ENCODE measurements around the gene DAPK2. TPM values are rescaled to one million over a fixed set of nuclear protein-coding genes. Genes with fewer than 3 reads are reported as not detected.

Gene DAPK2
- total and polyA plus RNA-seq, 2 of the 4 experiments (the other 2 are of a cell fraction), result 0.34 to 0.36 TPM

DNA sequence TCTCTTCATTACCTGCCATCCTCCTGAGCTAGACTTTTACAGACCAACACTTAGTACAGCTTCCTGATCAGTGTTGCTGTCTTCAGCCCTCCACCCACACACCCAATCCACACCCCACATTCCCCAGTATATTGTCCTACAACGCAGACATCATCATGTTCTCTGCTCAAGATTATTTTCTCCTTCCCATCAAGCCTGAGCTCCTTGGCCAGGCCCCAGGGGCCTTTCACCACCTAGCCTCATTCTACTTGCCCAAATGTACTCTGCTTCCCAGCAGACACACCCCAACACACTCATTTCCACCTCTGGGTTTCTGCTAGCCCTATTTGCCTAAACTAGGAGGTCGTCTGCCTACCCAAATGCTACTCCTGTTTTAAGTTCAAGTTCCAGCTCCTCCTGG lies 37.0 kb downstream of the DAPK2 start:
- intact Hi-C loops (cut with micrococcal nuclease) (no loop called here), dilution Hi-C loops (cut with HindIII; ENCODE audit: low sequenced_read_pairs, unreplicated experiment) (no loop called here), in situ Hi-C loops (cut with MboI; ENCODE audit: low sequenced_read_pairs) (no loop called here)
- no peak overlapping the region for H3K4me2 ChIP-seq (ENCODE audit: low read depth, low read length)
- no peak overlapping the region for H3K4me3 ChIP-seq (ENCODE audit: insufficient read depth, low read depth, low read length)
- H3K36me3 ChIP-seq (ENCODE audit: control insufficient read depth, insufficient read depth, low read length), result no peaks in the 10 kb centered on the region
- DNase-seq (no peak), ATAC-seq (ENCODE audit: low read depth) (no peak)
- no peak for TF ChIP-seq RAD21 (IDR thresholded peaks at IDR 0.05; ENCODE audit: low read length)
- TF ChIP-seq, protein P1, sequence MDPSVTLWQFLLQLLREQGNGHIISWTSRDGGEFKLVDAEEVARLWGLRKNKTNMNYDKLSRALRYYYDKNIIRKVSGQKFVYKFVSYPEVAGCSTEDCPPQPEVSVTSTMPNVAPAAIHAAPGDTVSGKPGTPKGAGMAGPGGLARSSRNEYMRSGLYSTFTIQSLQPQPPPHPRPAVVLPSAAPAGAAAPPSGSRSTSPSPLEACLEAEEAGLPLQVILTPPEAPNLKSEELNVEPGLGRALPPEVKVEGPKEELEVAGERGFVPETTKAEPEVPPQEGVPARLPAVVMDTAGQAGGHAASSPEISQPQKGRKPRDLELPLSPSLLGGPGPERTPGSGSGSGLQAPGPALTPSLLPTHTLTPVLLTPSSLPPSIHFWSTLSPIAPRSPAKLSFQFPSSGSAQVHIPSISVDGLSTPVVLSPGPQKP (IDR thresholded peaks at IDR 0.05; ENCODE audit: borderline replicate concordance, low read depth, low read length), result no peak
- H2BK15ac ChIP-seq (ENCODE audit: low read depth, low read length), result no peak overlapping the region
- H3K4me1 ChIP-seq (ENCODE audit: control insufficient read depth, insufficient read depth, low read length), result peaks cover 2% of the 10 kb centered on the region; the same call in 1 of the 2 replicates
- CTCF ChIA-PET, result interaction anchor here (0.6 kb wide), 1 partner anchor 9 kb away, joined by 5 read pairs; no protein-coding TSS in a partner anchor
- no peak overlapping the region for H2AK5ac ChIP-seq (ENCODE audit: low read depth, low read length)
- no peak overlapping the region for H3K56ac ChIP-seq (ENCODE audit: extremely low read depth, insufficient read depth, low read length)
- no TSS peak for BruUV-seq (replicated peaks)
- no peak overlapping the region for H4K5ac ChIP-seq (ENCODE audit: low read depth, low read length)
- no peaks in the 10 kb centered on the region for H3K79me1 ChIP-seq (ENCODE audit: low read depth in 1 of 2, low read length in 2 of 2)
- 83% methylated on average over 1 of the region's 2 CpGs; no CpG with 5 or more reads in 1 of the 2 experiments for WGBS, 2 experiments (ENCODE audit: extremely low coverage in 2 of 2, insufficient read length in 1 of 2)
- H2BK120ac ChIP-seq (ENCODE audit: low read depth, low read length), result no peak overlapping the region
- no peak overlapping the region for H3K27ac ChIP-seq (ENCODE audit: insufficient read depth, low read length)
- H2BK20ac ChIP-seq (ENCODE audit: low read depth, low read length), result no peak overlapping the region
- H3K27me3 ChIP-seq (ENCODE audit: control insufficient read depth, insufficient read depth, low read length), result peaks cover 30% of the 10 kb centered on the region
- H3K4ac ChIP-seq (ENCODE audit: low read depth, low read length), result no peak overlapping the region
- H4K8ac ChIP-seq (ENCODE audit: low read depth in 2 of 2, low read length in 2 of 2), result no peak overlapping the region
- no peak overlapping the region for H2BK5ac ChIP-seq (ENCODE audit: low read depth, low read length, poor library complexity, severe bottlenecking)
- H4K20me1 ChIP-seq (ENCODE audit: insufficient read depth, low read length), result no peaks in the 10 kb centered on the region
- no peak overlapping the region for H3K23ac ChIP-seq (ENCODE audit: low read depth, low read length)
- no peak overlapping the region for H2AK9ac ChIP-seq (replicated peaks; ENCODE audit: low read depth, low read length, poor library complexity)
- no peaks in the 10 kb centered on the region for H3K9me3 ChIP-seq (ENCODE audit: control insufficient read depth, insufficient read depth, low read length)
- no peaks in the 10 kb centered on the region; the same call in 1 of the 2 replicates for H3K9me1 ChIP-seq (ENCODE audit: insufficient read depth, low read length)
- POLR2A ChIA-PET (ENCODE audit: unreplicated experiment), result no interaction called here
- no peak overlapping the region for H2AFZ ChIP-seq (replicated peaks; ENCODE audit: low read length, poor library complexity)
- H3K14ac ChIP-seq (replicated peaks; ENCODE audit: low read depth, low read length), result no peak overlapping the region
- H3K18ac ChIP-seq (ENCODE audit: low read depth, low read length), result no peak overlapping the region
- no peak overlapping the region for H3K9ac ChIP-seq (ENCODE audit: low read depth, low read length)
- no peak overlapping the region for H4K91ac ChIP-seq (ENCODE audit: insufficient read depth, low read depth, low read length)
